Activated CD4-positive, alpha-beta memory T cell treated with anti-CD3 and anti-CD28 coated beads, Interleukin-2, amount 10 ng/mL, durations not matched to agents 7 days and 5 days (primary cell): ENCODE measurements around the gene GDF11. TPM values are rescaled to one million over a fixed set of nuclear protein-coding genes. Genes with fewer than 3 reads are reported as not detected.

ENCODE experiments used
- CTCF ChIA-PET: fragments of 350-600 bp; sonication (Branson Sonifier 250); formaldehyde crosslinking; loops from one replicate; lab custom pipeline; 2021; ENCODE audit warnings: antibody characterized with exemption, inconsistent platforms; lab: Charles Lee
- POLR2A ChIA-PET: fragments of 350-600 bp; sonication (Branson Sonifier 250); formaldehyde crosslinking; loops from one replicate; lab custom pipeline; 2021; ENCODE audit warnings: antibody characterized with exemption; lab: Charles Lee
- DNase-seq: peaks from one replicate; pipeline ENCODE4 v3.0.0-alpha.2; 2020
- H3K27ac Mint-ChIP-seq: one replicate; pipeline ENCODE4 v1.8.0; 2021; ENCODE audit warnings: mild to moderate bottlenecking, mixed read lengths
- H3K27me3 Mint-ChIP-seq: one replicate; pipeline ENCODE4 v1.8.0; 2021; ENCODE audit warnings: mixed read lengths
- H3K36me3 Mint-ChIP-seq: one replicate; pipeline ENCODE4 v1.8.0; 2021; ENCODE audit warnings: low read depth, mixed read lengths
- H3K4me1 Mint-ChIP-seq: one replicate; pipeline ENCODE4 v1.8.0; 2021; ENCODE audit warnings: mixed read lengths
- H3K4me3 Mint-ChIP-seq: one replicate; pipeline ENCODE4 v1.8.0; 2021; ENCODE audit warnings: mild to moderate bottlenecking, mixed read lengths
- H3K9me3 Mint-ChIP-seq: one replicate; pipeline ENCODE4 v1.8.0; 2021; ENCODE audit warnings: mixed read lengths
- total RNA-seq, 2 experiments: library from RNA; stranded (reverse); gene quantifications; one replicate each; pipeline ENCODE4 v1.2.3, GENCODE V29; 2021

Gene GDF11
- total RNA-seq, 2 experiments from 2014 or later, result 7.2 to 7.9 TPM

DNA sequence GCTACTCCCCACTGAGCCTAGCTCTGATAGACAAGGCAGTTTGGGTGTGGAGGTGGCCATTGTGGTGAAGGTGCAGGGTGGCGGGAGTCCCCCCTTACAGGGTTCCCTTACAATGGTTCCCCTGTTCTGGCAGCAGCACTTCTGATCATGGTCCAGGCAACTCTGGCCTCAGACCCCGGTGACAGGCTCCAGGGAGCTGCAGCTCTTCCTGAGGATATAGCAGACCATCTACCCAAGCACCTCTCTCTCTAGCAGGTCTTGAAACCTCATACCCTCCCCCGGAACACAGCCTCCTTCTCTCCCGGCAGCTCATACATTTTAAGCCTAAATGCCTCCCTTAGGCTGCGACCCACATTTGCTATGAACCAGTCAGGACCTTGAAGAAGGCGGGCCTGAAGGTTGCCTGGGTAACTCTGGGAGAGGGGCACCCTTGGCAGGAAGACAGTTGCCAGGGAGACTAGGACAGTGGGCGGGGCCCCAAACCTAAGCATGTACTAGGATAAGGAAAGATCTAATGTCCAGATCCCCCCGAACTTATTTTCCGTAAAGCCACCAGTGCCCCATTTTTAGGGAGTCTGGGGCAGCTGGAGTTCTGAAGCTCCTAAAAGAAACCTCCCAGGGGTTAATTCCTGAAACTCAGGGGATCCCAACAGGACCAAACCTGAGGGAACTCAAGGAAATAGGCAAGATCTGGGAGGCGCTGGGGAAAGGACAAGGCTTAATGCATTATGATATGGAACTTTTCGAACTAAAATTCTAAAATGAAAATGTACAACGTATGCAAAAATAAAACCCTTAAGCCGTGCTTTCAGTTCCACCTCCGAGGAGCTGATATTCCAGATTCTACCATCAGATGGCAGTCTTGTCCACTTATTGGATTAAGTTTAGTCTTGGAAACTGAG is 4.5 kb upstream of the GDF11 start:
- peak; percentile 87 for DNase-seq
- Mint-ChIP-seq H3K27me3 (peaks cover 11% of the 10 kb centered on the region), H3K27ac (peak overlapping the region; percentile 84), H3K4me1 (peaks cover 33% of the 10 kb centered on the region), H3K9me3 (no peaks in the 10 kb centered on the region), H3K36me3 (no peaks in the 10 kb centered on the region), H3K4me3 (peak overlapping the region; percentile 88)
- CTCF ChIA-PET, result interaction anchor here (0.6 to 4.9 kb wide), 55 partner anchors 9 to 765 kb away, joined by 3 to 54 read pairs (median 6); partner anchors contain the start of genes BLOC1S1, CD63, DGKA and DNAJC14
- POLR2A ChIA-PET, result interaction anchor here (0.7 to 2.9 kb wide), 26 partner anchors 9 to 413 kb away, joined by 3 to 40 read pairs (median 6); partner anchors contain the start of genes BLOC1S1, CD63, ORMDL2 and PYM1

DNA sequence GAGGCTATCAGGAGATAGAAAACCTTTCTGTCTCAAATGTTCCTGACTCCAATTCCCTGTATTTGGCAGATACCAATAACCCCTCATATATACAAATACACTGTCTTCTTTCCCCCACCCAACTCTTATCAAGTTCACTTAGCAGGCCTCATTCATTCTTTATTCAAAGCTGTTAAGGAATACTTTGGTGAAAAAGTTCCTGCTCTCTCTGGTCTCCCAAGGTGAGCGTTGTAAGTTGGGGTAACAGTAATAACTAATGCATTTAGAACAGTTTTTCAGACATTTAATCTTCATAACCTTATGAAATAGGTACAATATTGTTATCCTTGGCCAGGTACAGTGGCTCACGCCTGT is 3.9 kb upstream of the GDF11 start:
- Mint-ChIP-seq H3K27me3 (peaks cover 11% of the 10 kb centered on the region), H3K27ac (no peak overlapping the region), H3K36me3 (no peaks in the 10 kb centered on the region), H3K9me3 (no peaks in the 10 kb centered on the region), H3K4me3 (peak overlapping the region; percentile 88), H3K4me1 (peaks cover 38% of the 10 kb centered on the region)
- ChIA-PET CTCF (interaction anchor here (0.6 to 4.9 kb wide), 51 partner anchors 9 to 765 kb away, joined by 3 to 54 read pairs (median 6); partner anchors contain the start of genes BLOC1S1, CD63, DGKA and DNAJC14), POLR2A (interaction anchor here (0.7 to 2.9 kb wide), 22 partner anchors 9 to 412 kb away, joined by 3 to 40 read pairs (median 8); partner anchors contain the start of genes CD63, ORMDL2, PYM1 and RAB5B)
- DNase-seq, result no peak

DNA sequence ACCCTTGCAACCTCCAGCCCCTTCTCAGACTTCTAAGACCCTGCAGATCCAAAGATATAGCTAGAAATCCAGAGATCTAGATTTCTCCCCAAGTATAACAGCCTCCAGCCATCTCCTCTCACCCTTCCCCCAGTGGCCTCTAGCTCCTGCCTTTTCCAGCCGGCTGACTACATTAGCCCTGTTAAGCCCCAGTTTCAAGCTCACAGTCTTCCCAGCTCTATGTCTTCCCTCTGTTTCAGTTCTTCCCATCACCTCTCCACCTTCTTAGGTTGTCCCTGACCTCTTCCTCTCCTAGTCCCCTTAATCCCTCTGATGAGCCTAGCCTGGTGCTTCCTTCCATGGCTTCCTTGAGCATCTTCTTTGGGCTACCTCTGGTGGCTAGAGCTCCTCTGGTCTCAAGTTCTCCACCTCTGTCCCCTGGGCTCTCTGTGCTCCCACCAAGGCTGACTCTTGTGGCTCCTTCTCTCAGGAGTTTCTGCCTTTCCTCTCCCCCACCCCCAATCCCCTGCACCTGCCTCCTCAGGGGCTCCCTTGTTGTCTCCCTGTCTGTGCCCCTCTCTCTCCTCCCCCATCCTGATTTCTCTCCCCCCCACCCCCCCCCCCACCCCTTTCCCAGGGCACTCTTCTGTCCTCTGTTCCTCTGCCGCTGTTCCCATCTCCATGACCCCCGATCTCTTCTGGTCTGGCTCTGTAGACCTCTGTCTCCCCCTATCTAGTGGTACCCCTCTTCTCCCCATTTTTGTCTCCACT is 816 bp upstream of the GDF11 start:
- H3K27me3 Mint-ChIP-seq, result peaks cover 11% of the 10 kb centered on the region
- no peaks in the 10 kb centered on the region for H3K36me3 Mint-ChIP-seq
- H3K9me3 Mint-ChIP-seq, result no peaks in the 10 kb centered on the region
- POLR2A ChIA-PET, result interaction anchor here (0.8 to 3.5 kb wide), 6 partner anchors 12 to 232 kb away, joined by 3 to 20 read pairs (median 3); partner anchors contain the start of genes ORMDL2, RAB5B and SARNP
- peak overlapping the region; percentile 76 for H3K4me3 Mint-ChIP-seq
- peaks cover 52% of the 10 kb centered on the region for H3K4me1 Mint-ChIP-seq
- DNase-seq, result no peak
- H3K27ac Mint-ChIP-seq, result no peak overlapping the region
- CTCF ChIA-PET, result interaction anchor here (0.6 to 3.3 kb wide), 5 partner anchors 12 to 287 kb away, joined by 3 to 14 read pairs (median 4); partner anchors contain the start of genes ORMDL2 and SARNP

DNA sequence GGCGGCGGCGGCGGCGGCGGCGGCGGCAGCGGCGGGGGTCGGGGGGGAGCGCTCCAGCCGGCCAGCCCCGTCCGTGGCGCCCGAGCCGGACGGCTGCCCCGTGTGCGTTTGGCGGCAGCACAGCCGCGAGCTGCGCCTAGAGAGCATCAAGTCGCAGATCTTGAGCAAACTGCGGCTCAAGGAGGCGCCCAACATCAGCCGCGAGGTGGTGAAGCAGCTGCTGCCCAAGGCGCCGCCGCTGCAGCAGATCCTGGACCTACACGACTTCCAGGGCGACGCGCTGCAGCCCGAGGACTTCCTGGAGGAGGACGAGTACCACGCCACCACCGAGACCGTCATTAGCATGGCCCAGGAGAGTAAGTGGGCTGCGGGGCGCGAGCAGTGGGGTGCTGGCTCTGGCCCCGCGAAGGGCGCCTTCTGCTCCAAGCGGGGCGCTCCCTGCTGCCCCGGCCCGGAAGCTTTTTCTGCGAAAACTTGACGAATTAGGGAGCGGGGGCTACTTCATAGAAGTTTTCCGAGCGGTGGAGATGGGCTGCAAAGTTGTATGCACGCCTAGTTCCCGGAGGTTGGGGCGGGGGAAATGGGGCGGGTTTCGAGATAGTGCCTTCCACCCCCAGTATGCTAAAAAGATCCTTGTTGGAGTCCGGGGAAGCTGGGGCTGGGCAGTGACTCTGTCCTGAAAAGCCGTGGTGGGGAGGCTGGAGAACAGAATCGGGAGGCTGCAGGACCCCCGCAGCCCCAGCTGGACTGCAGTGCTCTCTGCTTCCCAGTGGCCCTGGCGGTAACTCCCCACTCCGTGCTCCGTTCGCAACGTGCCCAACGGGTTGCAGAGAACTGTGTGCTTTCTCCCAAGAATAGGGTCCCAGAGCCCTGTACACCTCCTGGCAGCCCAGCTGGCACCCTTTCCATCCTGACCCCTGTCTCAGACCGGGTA is 751 bp downstream of the GDF11 start:
- H3K27ac Mint-ChIP-seq, result peak overlapping the region; percentile 21
- peak overlapping the region; percentile 89 for H3K4me3 Mint-ChIP-seq
- H3K4me1 Mint-ChIP-seq, result peaks cover 38% of the 10 kb centered on the region
- H3K27me3 Mint-ChIP-seq, result peaks cover 11% of the 10 kb centered on the region
- H3K36me3 Mint-ChIP-seq, result no peaks in the 10 kb centered on the region
- no peaks in the 10 kb centered on the region for H3K9me3 Mint-ChIP-seq
- DNase-seq, result peak; percentile 64
- ChIA-PET POLR2A (interaction anchor here (0.9 to 3.5 kb wide), 16 partner anchors 8 to 296 kb away, joined by 3 to 20 read pairs (median 5); partner anchors contain the start of genes CD63, DGKA, DNAJC14 and ORMDL2), CTCF (interaction anchor here (0.8 to 3.3 kb wide), 7 partner anchors 11 to 252 kb away, joined by 3 to 14 read pairs (median 3); partner anchors contain the start of genes BLOC1S1, ORMDL2 and SARNP)

- H3K9me3 Mint-ChIP-seq, result no peaks in the 10 kb centered on the region
- peak overlapping the region; percentile 89 for H3K4me3 Mint-ChIP-seq
- ChIA-PET POLR2A (interaction anchor here (0.7 to 3.5 kb wide), 16 partner anchors 10 to 295 kb away, joined by 3 to 20 read pairs (median 5); partner anchors contain the start of genes CD63, DGKA, DNAJC14 and ORMDL2), CTCF (interaction anchor here (0.8 to 3.3 kb wide), 6 partner anchors 10 to 251 kb away, joined by 3 to 14 read pairs (median 4); partner anchors contain the start of genes BLOC1S1, ORMDL2 and SARNP)
- no peak for DNase-seq
- peaks cover 6% of the 10 kb centered on the region for H3K36me3 Mint-ChIP-seq
- H3K27me3 Mint-ChIP-seq, result peaks cover 11% of the 10 kb centered on the region
- H3K4me1 Mint-ChIP-seq, result peaks cover 35% of the 10 kb centered on the region
- no peak overlapping the region for H3K27ac Mint-ChIP-seq
Observed at GRCh38 chr12:55744340-55745030, 1.6 kb downstream of the GDF11 start.

GRCh38 chr12:55745361-55746173 is 2.6 kb downstream of the GDF11 start:
- no peaks in the 10 kb centered on the region for H3K9me3 Mint-ChIP-seq
- peak overlapping the region; percentile 89 for H3K4me3 Mint-ChIP-seq
- peaks cover 35% of the 10 kb centered on the region for H3K4me1 Mint-ChIP-seq
- CTCF ChIA-PET, result interaction anchor here (0.6 to 3.6 kb wide), 4 partner anchors 8 to 561 kb away, joined by 3 to 22 read pairs (median 10); partner anchors contain the start of genes ORMDL2 and SARNP
- peaks cover 11% of the 10 kb centered on the region for H3K27me3 Mint-ChIP-seq
- peaks cover 9% of the 10 kb centered on the region for H3K36me3 Mint-ChIP-seq
- POLR2A ChIA-PET, result interaction anchor here (0.7 to 3.5 kb wide), 8 partner anchors 9 to 182 kb away, joined by 3 to 20 read pairs (median 4); partner anchors contain the start of genes CD63, ORMDL2, PYM1 and SARNP
- DNase-seq, result no peak
- no peak overlapping the region for H3K27ac Mint-ChIP-seq

GRCh38 chr12:55746174-55746912 is 3.4 kb downstream of the GDF11 start:
- DNase-seq, result no peak
- no peak overlapping the region for H3K4me3 Mint-ChIP-seq
- no peak overlapping the region for H3K27ac Mint-ChIP-seq
- peaks cover 35% of the 10 kb centered on the region for H3K4me1 Mint-ChIP-seq
- peaks cover 13% of the 10 kb centered on the region for H3K36me3 Mint-ChIP-seq
- no peaks in the 10 kb centered on the region for H3K9me3 Mint-ChIP-seq
- ChIA-PET POLR2A (interaction anchor here (0.9 to 3.3 kb wide), 7 partner anchors 8 to 194 kb away, joined by 3 to 19 read pairs (median 3); partner anchors contain the start of gene PYM1), CTCF (interaction anchor here (0.7 to 3.6 kb wide), 8 partner anchors 9 to 438 kb away, joined by 3 to 22 read pairs (median 4); partner anchors contain the start of genes ORMDL2 and SARNP)
- peaks cover 11% of the 10 kb centered on the region for H3K27me3 Mint-ChIP-seq

DNA sequence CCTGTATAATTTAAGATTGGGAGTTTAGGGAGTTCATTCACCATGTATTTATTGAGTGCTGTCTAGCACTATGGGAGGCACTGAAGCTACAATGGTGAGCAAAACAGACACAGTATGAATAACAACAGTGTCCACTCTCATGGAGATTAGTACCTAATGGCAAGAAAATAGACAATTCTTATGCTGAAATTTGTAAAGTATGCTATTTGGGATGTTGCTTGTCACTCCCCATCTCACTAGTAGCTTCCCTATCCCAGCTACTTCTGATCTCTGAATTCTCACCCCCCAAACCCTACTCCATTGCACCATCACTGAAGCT is 4.0 kb downstream of the GDF11 start:
- H3K27ac Mint-ChIP-seq, result no peak overlapping the region
- H3K4me3 Mint-ChIP-seq, result no peak overlapping the region
- H3K36me3 Mint-ChIP-seq, result peaks cover 14% of the 10 kb centered on the region
- no peaks in the 10 kb centered on the region for H3K9me3 Mint-ChIP-seq
- peaks cover 7% of the 10 kb centered on the region for H3K27me3 Mint-ChIP-seq
- DNase-seq, result no peak
- ChIA-PET POLR2A (interaction anchor here (0.6 to 3.3 kb wide), 10 partner anchors 9 to 193 kb away, joined by 3 to 19 read pairs (median 4); partner anchors contain the start of genes ORMDL2, PYM1 and SARNP), CTCF (interaction anchor here (0.7 to 3.6 kb wide), 8 partner anchors 9 to 438 kb away, joined by 3 to 22 read pairs (median 4); partner anchors contain the start of genes ORMDL2 and SARNP)
- H3K4me1 Mint-ChIP-seq, result peaks cover 33% of the 10 kb centered on the region

DNA sequence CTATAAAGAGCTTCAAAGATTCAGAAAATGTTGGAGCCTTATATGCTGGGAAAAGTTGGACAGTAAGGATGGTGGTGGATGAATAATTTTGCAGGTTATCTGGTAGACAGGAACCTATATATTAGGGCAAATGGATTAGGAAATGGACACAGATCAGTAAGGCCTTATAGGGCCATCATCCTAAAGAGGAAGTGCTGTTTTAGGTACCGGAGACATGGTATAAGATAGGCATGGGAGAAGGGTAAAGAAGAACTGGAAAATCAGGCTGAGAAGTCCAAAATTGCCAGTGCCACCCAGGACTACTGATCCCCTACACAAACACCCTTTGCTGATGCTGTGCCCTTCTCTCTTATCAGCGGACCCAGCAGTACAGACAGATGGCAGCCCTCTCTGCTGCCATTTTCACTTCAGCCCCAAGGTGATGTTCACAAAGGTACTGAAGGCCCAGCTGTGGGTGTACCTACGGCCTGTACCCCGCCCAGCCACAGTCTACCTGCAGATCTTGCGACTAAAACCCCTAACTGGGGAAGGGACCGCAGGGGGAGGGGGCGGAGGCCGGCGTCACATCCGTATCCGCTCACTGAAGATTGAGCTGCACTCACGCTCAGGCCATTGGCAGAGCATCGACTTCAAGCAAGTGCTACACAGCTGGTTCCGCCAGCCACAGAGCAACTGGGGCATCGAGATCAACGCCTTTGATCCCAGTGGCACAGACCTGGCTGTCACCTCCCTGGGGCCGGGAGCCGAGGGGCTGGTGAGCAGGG is 5.5 kb downstream of the GDF11 start:
- H3K4me3 Mint-ChIP-seq, result no peak overlapping the region
- CTCF ChIA-PET, result interaction anchor here (0.8 to 3.6 kb wide), 2 partner anchors 11 to 24 kb away, joined by 3 to 22 read pairs; no protein-coding TSS in a partner anchor
- H3K27me3 Mint-ChIP-seq, result no peaks in the 10 kb centered on the region
- H3K4me1 Mint-ChIP-seq, result peaks cover 24% of the 10 kb centered on the region
- peaks cover 26% of the 10 kb centered on the region for H3K36me3 Mint-ChIP-seq
- no peaks in the 10 kb centered on the region for H3K9me3 Mint-ChIP-seq
- no peak for DNase-seq
- POLR2A ChIA-PET, result interaction anchor here (0.6 to 3.3 kb wide), 4 partner anchors 9 to 38 kb away, joined by 3 to 19 read pairs (median 6); no protein-coding TSS in a partner anchor
- H3K27ac Mint-ChIP-seq, result no peak overlapping the region
